ENCODE data around the gene CCNG2.
A peak's percentile ranks its signal among the peaks of the same experiment; 100 is the strongest.

The CCNG2 gene

DNA sequence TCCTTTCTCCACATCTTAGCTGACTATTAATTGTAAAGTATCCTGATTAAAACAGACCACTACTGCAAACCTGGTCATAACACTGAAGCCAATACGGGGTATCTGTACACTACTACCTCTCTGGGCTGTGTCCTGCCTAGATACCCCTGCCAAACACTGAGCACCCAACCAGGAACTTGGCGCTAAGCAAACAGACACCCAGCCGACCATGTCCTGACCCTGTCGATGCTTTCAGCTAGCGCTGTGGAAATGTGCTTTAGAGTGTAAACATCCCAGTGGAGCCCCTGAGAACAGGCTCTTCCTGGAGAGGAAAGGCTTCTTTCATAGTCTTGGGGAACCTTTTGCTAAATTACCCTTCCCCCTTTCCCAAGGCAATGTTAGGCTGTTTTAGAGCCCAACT, 52.9 kb downstream of the CCNG2 start:
- peak; percentile 9 for DNase-seq

DNA sequence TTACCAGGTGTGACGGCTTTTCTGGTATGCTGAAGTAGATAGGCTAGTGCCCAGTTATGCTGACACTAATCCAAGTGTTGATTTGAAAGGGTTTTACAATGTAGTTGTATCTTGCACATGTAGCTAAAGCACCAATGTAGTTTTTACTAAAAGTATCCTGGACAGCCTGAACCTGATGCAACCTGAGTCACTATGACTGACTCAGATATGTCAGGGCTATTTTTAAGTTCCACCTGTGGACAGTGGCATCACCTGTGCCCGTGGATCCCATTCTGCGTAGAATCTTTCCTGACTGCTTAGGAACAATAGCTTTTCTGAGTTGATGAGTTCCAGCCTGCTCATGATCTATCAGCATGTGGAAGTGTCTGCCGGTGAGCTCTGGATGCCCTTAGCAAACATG, 58.1 kb downstream of the CCNG2 start:
- DNase-seq: no peak

DNA sequence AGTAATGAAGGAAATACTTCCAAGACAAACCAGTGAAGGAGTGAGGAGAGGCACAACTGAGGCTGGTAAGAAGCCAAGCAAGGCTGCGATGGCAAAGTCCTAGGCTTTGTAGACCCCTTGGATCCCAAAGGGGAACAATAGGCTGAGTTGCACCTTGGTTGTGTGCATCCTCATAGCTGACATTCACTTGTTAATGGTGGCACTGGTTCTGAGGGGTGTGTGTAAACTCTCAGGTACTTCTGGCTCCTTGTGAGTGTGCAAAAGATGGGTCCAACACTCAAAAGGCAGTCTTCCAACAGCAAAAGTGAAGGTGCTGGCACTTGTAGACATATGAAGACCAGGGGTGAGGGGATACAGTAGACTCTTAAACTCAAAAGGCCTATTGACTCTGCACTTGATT, 60.5 kb downstream of the CCNG2 start:
- DNase-seq: no peak

- no peak for DNase-seq
Observed at GRCh38 chr4:77219266-77219665, 62.3 kb downstream of the CCNG2 start.

Measured in islet precursor cell (in vitro differentiated cells).